ENCODE measurements around the gene KCND3.

The KCND3 gene

GRCh38 chr1:111758373-111758772, 231.1 kb downstream of the KCND3 start:
- TF ChIP-seq, protein P1, sequence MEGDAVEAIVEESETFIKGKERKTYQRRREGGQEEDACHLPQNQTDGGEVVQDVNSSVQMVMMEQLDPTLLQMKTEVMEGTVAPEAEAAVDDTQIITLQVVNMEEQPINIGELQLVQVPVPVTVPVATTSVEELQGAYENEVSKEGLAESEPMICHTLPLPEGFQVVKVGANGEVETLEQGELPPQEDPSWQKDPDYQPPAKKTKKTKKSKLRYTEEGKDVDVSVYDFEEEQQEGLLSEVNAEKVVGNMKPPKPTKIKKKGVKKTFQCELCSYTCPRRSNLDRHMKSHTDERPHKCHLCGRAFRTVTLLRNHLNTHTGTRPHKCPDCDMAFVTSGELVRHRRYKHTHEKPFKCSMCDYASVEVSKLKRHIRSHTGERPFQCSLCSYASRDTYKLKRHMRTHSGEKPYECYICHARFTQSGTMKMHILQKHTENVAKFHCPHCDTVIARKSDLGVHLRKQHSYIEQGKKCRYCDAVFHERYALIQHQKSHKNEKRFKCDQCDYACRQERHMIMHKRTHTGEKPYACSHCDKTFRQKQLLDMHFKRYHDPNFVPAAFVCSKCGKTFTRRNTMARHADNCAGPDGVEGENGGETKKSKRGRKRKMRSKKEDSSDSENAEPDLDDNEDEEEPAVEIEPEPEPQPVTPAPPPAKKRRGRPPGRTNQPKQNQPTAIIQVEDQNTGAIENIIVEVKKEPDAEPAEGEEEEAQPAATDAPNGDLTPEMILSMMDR (IDR thresholded peaks at IDR 0.05; ENCODE audit: borderline replicate concordance, insufficient read depth, low read depth, low read length) = no peak
- H3K4me3 ChIP-seq (ENCODE audit: low read depth, low read length) = no peak overlapping the region

- TF ChIP-seq, protein P1 (IDR thresholded peaks at IDR 0.05; ENCODE audit: borderline replicate concordance, insufficient read depth, low read depth, low read length) = no peak
- peak overlapping the region; percentile 98 for H3K4me3 ChIP-seq (ENCODE audit: low read depth, low read length)
Measured at GRCh38 chr1:111756124-111756513, 233.3 kb downstream of the KCND3 start.

DNA sequence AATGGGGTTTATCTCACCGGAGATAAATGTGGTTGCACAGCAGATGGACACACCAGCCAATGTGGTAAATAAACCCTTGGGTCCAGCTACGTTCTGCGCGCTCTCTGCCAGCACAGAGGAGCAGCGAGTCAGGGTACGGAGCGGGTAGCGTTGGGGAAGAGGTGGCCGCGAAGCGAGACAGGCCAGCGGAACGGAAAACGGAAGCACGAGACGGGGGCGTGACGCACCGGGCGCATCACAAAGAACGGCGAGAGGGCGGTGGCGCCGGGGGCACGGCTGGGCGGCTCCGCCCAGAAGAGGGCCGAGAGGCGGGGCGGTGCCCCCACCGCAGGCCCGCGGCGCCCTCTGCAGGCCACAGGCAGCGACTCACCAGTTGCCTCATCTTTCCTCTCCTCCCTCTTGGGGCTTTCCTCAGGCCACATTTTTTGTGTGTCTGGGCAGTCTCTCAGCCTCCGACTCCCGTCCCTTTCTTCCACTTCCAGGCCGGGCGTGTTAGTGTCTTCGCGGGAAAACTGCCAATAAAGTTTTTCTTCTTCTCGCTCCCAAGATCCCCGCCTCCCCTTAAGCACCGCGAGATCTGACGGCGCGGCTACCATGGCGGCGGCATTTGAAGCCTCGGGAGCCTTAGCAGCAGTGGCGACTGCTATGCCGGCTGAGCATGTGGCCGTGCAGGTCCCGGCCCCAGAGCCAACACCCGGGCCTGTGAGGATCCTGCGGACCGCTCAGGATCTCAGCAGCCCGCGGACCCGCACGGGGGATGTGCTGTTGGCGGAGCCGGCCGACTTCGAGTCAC, 233.9 kb downstream of the KCND3 start, which contains the start of gene DDX20:
DDX20 (plus strand) TSS at position 571 of the 793 bp plus-strand sequence; CDS start at position 595, 24 bp downstream.
- TF ChIP-seq, protein P1 (IDR thresholded peaks at IDR 0.05; ENCODE audit: borderline replicate concordance, insufficient read depth, low read depth, low read length) = peak; percentile 92
- H3K4me3 ChIP-seq (ENCODE audit: low read depth, low read length) = peak within 1 kb of the TSS; percentile 98

- H3K4me3 ChIP-seq (ENCODE audit: low read depth, low read length) = peak overlapping the region; percentile 98
- TF ChIP-seq, protein P1 (IDR thresholded peaks at IDR 0.05; ENCODE audit: borderline replicate concordance, insufficient read depth, low read depth, low read length) = no peak
Measured at GRCh38 chr1:111754984-111755330, 234.5 kb downstream of the KCND3 start.

DNA sequence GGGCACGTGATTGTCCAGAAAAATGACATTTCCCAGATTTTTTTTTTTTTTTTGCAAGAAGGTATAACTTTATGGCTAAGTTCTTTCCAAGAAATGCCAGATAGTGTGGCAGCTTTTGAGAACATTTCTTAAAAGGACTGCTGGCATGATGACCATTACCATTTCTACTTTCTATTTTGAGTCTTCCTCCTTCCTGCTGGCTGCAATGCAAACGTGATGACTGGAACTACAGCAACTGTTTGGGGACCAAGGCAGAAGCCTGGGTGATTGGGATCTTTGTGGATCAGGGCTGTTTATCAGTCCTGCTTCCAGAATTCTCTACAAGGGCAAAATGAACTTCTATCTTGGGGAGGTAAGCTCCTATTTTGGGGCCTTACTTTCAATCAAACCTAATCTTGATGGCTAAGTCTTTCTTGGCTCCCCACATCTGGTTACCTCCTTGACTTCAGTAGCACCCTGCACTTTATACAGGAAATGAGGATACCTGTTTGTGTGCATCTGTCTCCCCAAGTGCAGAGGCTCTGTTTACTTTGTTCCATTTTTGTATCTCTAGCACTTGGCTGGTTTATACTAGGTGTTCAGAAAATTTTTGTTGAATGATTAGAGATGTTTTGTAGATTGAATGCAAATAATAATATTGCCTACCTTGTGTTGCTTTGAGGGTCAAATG, 237.4 kb downstream of the KCND3 start:
- TF ChIP-seq, protein P1 (IDR thresholded peaks at IDR 0.05; ENCODE audit: borderline replicate concordance, insufficient read depth, low read depth, low read length) = no peak
- H3K4me3 ChIP-seq (ENCODE audit: low read depth, low read length) = no peak overlapping the region

GRCh38 chr1:111750856-111751255, 238.6 kb downstream of the KCND3 start:
- no peak overlapping the region for H3K4me3 ChIP-seq (ENCODE audit: low read depth, low read length)
- TF ChIP-seq, protein P1 (IDR thresholded peaks at IDR 0.05; ENCODE audit: borderline replicate concordance, insufficient read depth, low read depth, low read length) = no peak

Data from GM12875 (cell line).